ENCODE results near the gene THBD. TPM values are rescaled to one million over a fixed set of nuclear protein-coding genes. Genes with fewer than 3 reads are reported as not detected.

The THBD gene
- total RNA-seq, 1 donor from 2014 or later = 5.8 TPM

GRCh38 chr20:23009636-23010035 lies 39.8 kb downstream of the THBD start:
- H3K27ac Mint-ChIP-seq = no peak overlapping the region
- no peak overlapping the region for H3K4me3 Mint-ChIP-seq
- H3K36me3 Mint-ChIP-seq = no peaks in the 10 kb centered on the region
- no peak for DNase-seq (ENCODE audit: extremely low spot score, unreplicated experiment)
- no peaks in the 10 kb centered on the region for H3K9me3 Mint-ChIP-seq
- no peaks in the 10 kb centered on the region for H3K4me1 Mint-ChIP-seq (ENCODE audit: unreplicated experiment)
- H3K27me3 Mint-ChIP-seq = peaks cover 7% of the 10 kb centered on the region
- TF ChIP-seq CTCF (conservative IDR thresholded peaks at IDR 0.05) = no peak

- Mint-ChIP-seq H3K9me3 (no peaks in the 10 kb centered on the region), H3K27ac (no peak overlapping the region), H3K4me3 (no peak overlapping the region), H3K27me3 (peaks cover 9% of the 10 kb centered on the region), H3K36me3 (no peaks in the 10 kb centered on the region), H3K4me1 (ENCODE audit: unreplicated experiment) (no peaks in the 10 kb centered on the region)
- TF ChIP-seq CTCF (conservative IDR thresholded peaks at IDR 0.05) = no peak
- no peak for DNase-seq (ENCODE audit: extremely low spot score, unreplicated experiment)
Measured at GRCh38 chr20:23008667-23009066, 40.8 kb downstream of the THBD start.

- H3K9me3 Mint-ChIP-seq = no peaks in the 10 kb centered on the region
- no peaks in the 10 kb centered on the region for H3K36me3 Mint-ChIP-seq
- no peak overlapping the region for H3K27ac Mint-ChIP-seq
- TF ChIP-seq CTCF (conservative IDR thresholded peaks at IDR 0.05) = no peak
- no peak overlapping the region for H3K4me3 Mint-ChIP-seq
- H3K27me3 Mint-ChIP-seq = peaks cover 9% of the 10 kb centered on the region
- H3K4me1 Mint-ChIP-seq (ENCODE audit: unreplicated experiment) = no peaks in the 10 kb centered on the region
- DNase-seq (ENCODE audit: extremely low spot score, unreplicated experiment) = no peak
Measured at GRCh38 chr20:23007886-23008655, 41.4 kb downstream of the THBD start.

GRCh38 chr20:23007462-23007861 lies 42.0 kb downstream of the THBD start:
- H3K4me1 Mint-ChIP-seq (ENCODE audit: unreplicated experiment) = no peaks in the 10 kb centered on the region
- peaks cover 9% of the 10 kb centered on the region for H3K27me3 Mint-ChIP-seq
- no peak overlapping the region for H3K4me3 Mint-ChIP-seq
- H3K27ac Mint-ChIP-seq = no peak overlapping the region
- no peak for DNase-seq (ENCODE audit: extremely low spot score, unreplicated experiment)
- no peaks in the 10 kb centered on the region for H3K36me3 Mint-ChIP-seq
- H3K9me3 Mint-ChIP-seq = no peaks in the 10 kb centered on the region
- TF ChIP-seq CTCF (conservative IDR thresholded peaks at IDR 0.05) = no peak

GRCh38 chr20:23005776-23006175 lies 43.7 kb downstream of the THBD start:
- Mint-ChIP-seq H3K27me3 (peaks cover 12% of the 10 kb centered on the region), H3K36me3 (no peaks in the 10 kb centered on the region), H3K4me3 (no peak overlapping the region), H3K9me3 (no peaks in the 10 kb centered on the region), H3K4me1 (ENCODE audit: unreplicated experiment) (no peaks in the 10 kb centered on the region), H3K27ac (no peak overlapping the region)
- no peak for DNase-seq (ENCODE audit: extremely low spot score, unreplicated experiment)
- no peak for TF ChIP-seq CTCF (conservative IDR thresholded peaks at IDR 0.05)

All from type B pancreatic cell (in vitro differentiated cells).